Measurements from ENCODE around the gene H19. TPM values are rescaled to one million over a fixed set of nuclear protein-coding genes. Genes with fewer than 3 reads are reported as not detected.

H19 gene
- total and polyA plus RNA-seq, 2 of the 8 experiments (the other 6 are each of a cell fraction or from before 2014, with no cell fraction given), result 5.2 to 10.0 TPM

GRCh38 chr11:1947592-1948237 is 49.9 kb downstream of the H19 start:
- Histone ChIP-seq H3K27me3 (replicated peaks in 1 of 4; ENCODE audit: control insufficient read depth in 3 of 4, extremely low read depth in 1 of 4, insufficient read depth in 3 of 4, low read length in 3 of 4) (no peaks in the 10 kb centered on the region), H3K79me1 (ENCODE audit: low read depth, low read length) (no peaks in the 10 kb centered on the region), H2AK5ac (ENCODE audit: low read depth, low read length) (no peak overlapping the region), H4K20me1 (replicated peaks in 1 of 2; ENCODE audit: control insufficient read depth in 1 of 2, insufficient read depth in 2 of 2, low read length in 2 of 2) (no peaks in the 10 kb centered on the region), H3K4me2 (ENCODE audit: insufficient read depth in 1 of 2, low read depth in 2 of 2, low read length in 2 of 2) (no peak overlapping the region), H4K5ac (ENCODE audit: insufficient read length, low read depth, low read length) (no peak overlapping the region), H3K23ac (ENCODE audit: insufficient read length) (no peak overlapping the region), H3K4me1 (replicated peaks in 1 of 4; ENCODE audit: control insufficient read depth in 3 of 4, insufficient read depth in 4 of 4, low read length in 3 of 4) (peaks cover 0 to 4% (median 0%) of the 10 kb centered on the region in 4 experiments; a peak in 1 of 7 replicates), H2AFZ (ENCODE audit: low read length) (no peak overlapping the region), H3K4me3 (ENCODE audit: extremely low read depth in 1 of 4, insufficient read depth in 2 of 4, low read depth in 3 of 4, low read length in 4 of 4) (no peak overlapping the region), H3K14ac (ENCODE audit: insufficient read length) (no peak overlapping the region), H3K9me3 (ENCODE audit: insufficient read depth in 2 of 2, low read depth in 1 of 2, low read length in 1 of 2) (no peaks in the 10 kb centered on the region), H3K27ac (ENCODE audit: low read depth, low read length) (no peak overlapping the region), H3K56ac (replicated peaks; ENCODE audit: insufficient read length, low read depth, low read length) (no peak overlapping the region), H3K9ac (replicated peaks in 1 of 4; ENCODE audit: extremely low read depth in 1 of 4, low read depth in 3 of 4, low read length in 3 of 4) (no peak overlapping the region), H2BK12ac (ENCODE audit: low read depth, low read length) (no peak overlapping the region), H3K36me3 (ENCODE audit: control insufficient read depth in 2 of 4, insufficient read depth in 4 of 4, low read length in 3 of 4) (no peaks in the 10 kb centered on the region), H2BK5ac (ENCODE audit: low read depth, low read length) (no peak overlapping the region), H2BK120ac (replicated peaks; ENCODE audit: low read depth, low read length) (no peak overlapping the region), H2BK15ac (ENCODE audit: low read length) (no peak overlapping the region), H3K4ac (replicated peaks; ENCODE audit: insufficient read length, low read depth, low read length) (no peak overlapping the region), H3K23me2 (ENCODE audit: low read depth, low read length) (no peaks in the 10 kb centered on the region), H3K79me2 (ENCODE audit: control insufficient read depth in 1 of 2, insufficient read depth in 2 of 2, low read length in 2 of 2) (no peaks in the 10 kb centered on the region), H4K91ac (replicated peaks; ENCODE audit: insufficient read length, low read length) (no peak overlapping the region), H3K18ac (ENCODE audit: extremely low read depth, low read length) (no peak overlapping the region), H2BK20ac (ENCODE audit: low read length) (no peak overlapping the region), H4K8ac (ENCODE audit: extremely low read depth, insufficient read depth, low read length) (no peak overlapping the region)
- DNase-seq (ENCODE audit: low read depth in 1 of 2, low spot score in 2 of 2) (no peak), FAIRE-seq (no peak)
- WGBS, 2 experiments (ENCODE audit: extremely low coverage in 1 of 2, insufficient coverage in 1 of 2, insufficient read length in 1 of 2, insufficient replicate concordance in 2 of 2, low coverage in 1 of 2, low lambda C conversion rate in 2 of 2, missing lambda C conversion rate in 1 of 2), result no CpG with 5 or more reads among the region's 36 CpGs
- CTCF ChIA-PET (ENCODE audit: partially characterized antibody), result interaction anchor here (0.6 to 18.8 kb wide), 28 partner anchors 11 to 643 kb away, joined by 3 to 416 read pairs (median 5); partner anchors contain the start of genes INS and SYT8
- POLR2A ChIA-PET (ENCODE audit: partially characterized antibody), result interaction anchor here (1.0 to 2.3 kb wide), 4 partner anchors 8 to 203 kb away, joined by 3 to 9 read pairs (median 4); no protein-coding TSS in a partner anchor
- TF ChIP-seq SP1 (IDR thresholded peaks at IDR 0.05; ENCODE audit: low read depth, low read length), result no peak
- TF ChIP-seq ASH2L (IDR thresholded peaks at IDR 0.05; ENCODE audit: low read length), result no peak
- no peak for TF ChIP-seq TEAD4 (IDR thresholded peaks at IDR 0.05; ENCODE audit: low read depth, low read length)
- no peak for TF ChIP-seq HDAC6 (IDR thresholded peaks at IDR 0.05; ENCODE audit: low read depth, low read length)
- TF ChIP-seq BACH1 (IDR thresholded peaks at IDR 0.05; ENCODE audit: low read length), result no peak
- TF ChIP-seq RNF2 (IDR thresholded peaks at IDR 0.05; ENCODE audit: borderline replicate concordance, low read depth, low read length, missing control alignments, poor library complexity, severe bottlenecking), result no peak
- TF ChIP-seq POLR2AphosphoS5 (IDR thresholded peaks at IDR 0.05; ENCODE audit: low read depth, low read length), result no peak
- no peak for TF ChIP-seq USF2 (IDR thresholded peaks at IDR 0.05; ENCODE audit: low read length)
- TF ChIP-seq TBP (IDR thresholded peaks at IDR 0.05; ENCODE audit: low read depth, low read length), result no peak
- no peak for TF ChIP-seq JUN (IDR thresholded peaks at IDR 0.05; ENCODE audit: low read depth, low read length)
- TF ChIP-seq POU5F1 (IDR thresholded peaks at IDR 0.05; ENCODE audit: low read depth, low read length), result no peak
- TF ChIP-seq, protein P1, sequence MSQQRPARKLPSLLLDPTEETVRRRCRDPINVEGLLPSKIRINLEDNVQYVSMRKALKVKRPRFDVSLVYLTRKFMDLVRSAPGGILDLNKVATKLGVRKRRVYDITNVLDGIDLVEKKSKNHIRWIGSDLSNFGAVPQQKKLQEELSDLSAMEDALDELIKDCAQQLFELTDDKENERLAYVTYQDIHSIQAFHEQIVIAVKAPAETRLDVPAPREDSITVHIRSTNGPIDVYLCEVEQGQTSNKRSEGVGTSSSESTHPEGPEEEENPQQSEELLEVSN (IDR thresholded peaks at IDR 0.05), result no peak
